CD4-positive, alpha-beta T cell treated with Interleukin-6 at 100 ng/mL for 8 hours (primary cell): ENCODE data around the gene MYEOV.

Experiments used
- DNase-seq: peaks from one replicate; pipeline ENCODE4 v3.0.0-alpha.2; 2020; ENCODE audit warnings: mixed read lengths, low spot score

The MYEOV gene

GRCh38 chr11:69286374-69287371, 7.3 kb upstream of the MYEOV start:
- no peak for DNase-seq

GRCh38 chr11:69287968-69288882, 5.7 kb upstream of the MYEOV start:
- no peak for DNase-seq

- no peak for DNase-seq
These were observed 5.1 kb upstream of the MYEOV start for GRCh38 chr11:69288883-69289242.

- DNase-seq: no peak
These were observed 3.1 kb upstream of the MYEOV start for GRCh38 chr11:69290806-69291205.

- DNase-seq: no peak
These were observed 2.4 kb upstream of the MYEOV start for GRCh38 chr11:69291459-69292110.

DNA sequence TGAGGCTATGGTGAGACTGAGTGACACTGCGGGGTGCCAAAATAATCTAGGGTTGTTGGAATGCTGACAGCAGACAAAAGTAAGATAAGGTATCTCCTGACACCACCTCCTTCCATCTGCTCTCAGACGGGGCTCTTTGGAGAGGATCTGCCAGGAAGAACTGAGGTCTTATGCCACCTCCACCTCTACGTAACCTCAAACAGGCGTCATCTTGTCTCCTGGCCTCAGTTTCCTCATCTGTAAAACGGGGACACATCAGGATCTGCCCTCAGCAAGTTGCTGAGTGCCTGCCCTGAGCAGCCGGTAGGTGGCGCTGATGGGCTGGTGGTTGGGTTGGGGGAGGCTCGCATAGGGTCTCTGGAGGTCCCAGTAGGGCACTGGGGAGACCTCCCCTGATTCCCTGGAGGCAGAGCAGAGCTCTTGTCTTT, 1.7 kb upstream of the MYEOV start:
- DNase-seq: peak; percentile 40

- no peak for DNase-seq
These were observed 868 bp upstream of the MYEOV start for GRCh38 chr11:69293087-69293486.

DNA sequence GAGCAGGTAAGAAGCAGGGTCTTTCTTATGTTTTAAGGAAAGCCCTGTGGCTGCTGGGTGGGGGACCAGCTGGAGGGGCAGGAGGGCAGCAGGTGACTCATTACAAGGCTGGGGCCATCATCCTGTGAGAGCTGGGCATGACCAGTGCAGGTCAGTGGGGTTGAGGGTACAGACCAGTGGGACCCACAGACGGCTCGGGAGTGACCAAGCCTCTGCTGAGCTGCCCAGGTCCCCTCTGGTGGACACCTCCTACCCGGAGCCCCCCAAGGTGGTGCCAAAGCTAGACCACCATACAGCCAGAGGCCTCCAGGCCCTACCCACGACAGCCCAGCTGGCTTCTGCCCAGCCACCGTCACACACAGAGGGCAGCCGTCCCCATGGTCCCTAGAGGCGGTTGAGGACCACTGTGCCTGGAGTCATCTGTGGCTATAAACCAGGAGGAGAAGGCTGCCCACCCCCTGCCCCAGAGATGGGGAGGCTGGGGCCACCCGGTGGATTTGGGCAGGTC, 670 bp downstream of the MYEOV start:
- DNase-seq: no peak

DNA sequence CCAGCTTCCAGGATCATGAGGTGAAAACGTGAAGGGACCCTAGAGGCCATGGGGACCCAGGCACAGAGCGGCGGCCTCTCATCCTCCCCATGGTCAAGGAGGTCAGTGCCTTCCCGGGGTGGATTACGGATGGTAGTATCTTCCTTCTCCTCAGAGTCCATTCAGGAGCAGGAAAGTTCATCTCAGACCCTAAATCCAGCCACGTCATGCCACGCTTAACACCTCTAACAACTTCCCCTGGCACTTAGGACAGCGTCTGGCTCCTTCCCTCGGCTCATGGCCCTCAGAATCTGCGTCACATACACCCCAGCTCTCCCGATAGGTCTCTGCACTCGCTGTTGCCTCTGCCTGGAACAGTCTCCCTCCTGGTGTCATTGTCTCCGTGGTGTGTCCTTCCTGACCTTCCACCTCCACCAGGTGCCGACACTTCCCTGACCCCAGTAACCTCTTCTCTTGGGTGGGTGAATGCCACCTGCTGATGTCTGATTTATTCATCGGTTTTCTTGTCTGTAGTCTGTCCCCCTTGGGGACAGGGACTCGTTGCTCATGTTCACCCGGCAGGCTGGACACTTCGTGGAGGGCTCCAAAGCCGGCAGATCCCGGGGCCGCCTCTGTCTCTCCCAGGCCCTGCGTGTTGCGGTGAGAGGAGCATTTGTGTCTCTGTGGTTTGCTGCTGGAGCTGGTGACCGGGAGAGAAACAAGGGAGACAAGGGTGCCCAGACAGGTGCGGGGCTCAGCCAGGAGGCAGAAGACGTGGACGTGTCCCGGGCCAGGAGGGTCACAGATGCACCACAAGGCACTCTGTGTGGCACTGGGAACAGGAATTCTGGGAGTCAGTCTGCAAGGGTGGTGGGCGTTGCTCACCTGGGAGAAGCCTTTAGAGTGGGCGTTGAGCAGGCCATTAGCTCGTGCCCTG, 1.4 kb downstream of the MYEOV start:
- DNase-seq: no peak

DNA sequence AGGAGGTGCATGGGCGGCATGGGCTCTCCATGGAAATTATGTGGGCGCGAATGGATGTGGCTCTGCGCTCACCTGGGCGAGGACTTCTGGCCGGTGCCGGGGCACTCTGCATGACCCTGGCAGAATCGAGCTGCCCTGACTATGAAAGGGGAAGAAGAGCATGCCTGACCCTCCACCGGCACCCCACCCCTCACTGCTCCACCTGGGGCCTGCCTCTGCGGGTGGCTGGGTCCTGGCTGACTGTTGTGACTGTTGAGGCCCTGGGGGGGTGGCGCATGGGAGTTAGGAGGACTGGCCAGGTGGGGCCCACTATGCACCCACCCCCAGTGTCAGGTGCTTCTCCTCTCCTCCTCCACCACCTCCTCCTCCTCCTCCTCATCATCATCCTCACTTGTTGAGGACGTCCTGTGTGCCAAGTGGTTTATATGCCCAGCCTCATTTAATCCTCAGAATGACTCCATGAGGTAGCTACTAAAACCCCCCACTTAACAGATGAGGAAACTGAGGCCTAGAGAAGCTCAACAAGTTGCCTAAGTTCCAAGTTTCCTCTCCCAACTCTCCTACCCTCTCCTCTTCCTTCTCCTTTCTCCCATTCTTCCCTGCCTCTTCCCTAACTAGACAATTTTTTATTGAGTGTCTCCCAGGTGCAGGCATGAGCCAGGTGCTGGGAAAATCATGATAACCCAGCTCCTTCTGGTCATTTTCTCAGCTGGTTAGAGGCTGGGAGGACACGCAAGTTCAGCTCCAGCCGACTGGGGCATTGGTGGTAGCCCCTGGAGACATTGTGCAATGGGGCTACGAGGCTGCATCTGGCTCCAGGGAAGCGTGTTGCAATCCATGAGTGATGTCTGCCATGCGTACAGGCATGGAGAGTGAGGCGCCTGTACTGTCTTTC, 2.3 kb downstream of the MYEOV start:
- DNase-seq: no peak

DNA sequence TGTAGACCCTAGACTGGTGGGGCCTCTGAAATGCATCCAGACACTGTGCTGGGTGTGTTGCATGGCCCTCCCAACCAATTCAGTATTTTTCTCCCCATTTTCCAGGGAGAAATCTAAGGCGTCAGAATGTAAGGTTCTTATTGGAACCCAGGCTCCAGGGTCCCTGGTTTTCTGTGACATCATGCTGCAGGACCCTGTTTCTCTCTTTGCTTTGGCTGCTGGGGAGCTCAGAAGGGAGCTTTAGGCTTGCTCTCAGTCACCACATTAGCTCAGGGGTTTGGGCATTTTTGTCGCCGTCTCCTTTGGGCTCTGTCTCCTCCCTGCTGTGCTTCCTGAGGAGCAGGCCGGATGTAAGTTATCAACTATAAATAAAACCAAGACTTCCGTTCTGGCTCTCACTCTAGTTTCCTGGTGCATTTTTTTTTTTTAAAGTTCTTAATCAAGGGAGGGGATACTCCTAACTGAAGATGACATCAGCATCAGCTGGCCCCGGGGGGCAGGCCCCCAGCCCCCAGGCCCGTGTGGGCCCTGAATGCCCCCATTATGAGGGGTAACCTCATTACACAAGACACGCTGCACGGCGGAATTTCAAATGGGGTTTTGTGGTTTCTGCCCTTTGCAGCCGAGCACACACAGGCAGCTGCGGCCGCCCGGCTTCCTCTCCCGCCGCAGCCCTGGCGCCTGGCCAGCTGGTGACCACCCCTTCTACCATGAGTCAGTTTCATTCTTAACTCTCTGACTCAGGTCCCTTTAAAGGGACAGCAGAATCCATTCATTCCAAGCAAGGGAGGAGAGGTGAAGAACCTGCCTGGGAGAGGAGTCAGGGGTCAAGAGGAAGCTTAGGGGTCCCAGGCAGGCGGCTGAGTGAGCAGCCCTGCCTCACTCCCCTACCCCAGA, 3.2 kb downstream of the MYEOV start:
- DNase-seq: peak; percentile 76

DNA sequence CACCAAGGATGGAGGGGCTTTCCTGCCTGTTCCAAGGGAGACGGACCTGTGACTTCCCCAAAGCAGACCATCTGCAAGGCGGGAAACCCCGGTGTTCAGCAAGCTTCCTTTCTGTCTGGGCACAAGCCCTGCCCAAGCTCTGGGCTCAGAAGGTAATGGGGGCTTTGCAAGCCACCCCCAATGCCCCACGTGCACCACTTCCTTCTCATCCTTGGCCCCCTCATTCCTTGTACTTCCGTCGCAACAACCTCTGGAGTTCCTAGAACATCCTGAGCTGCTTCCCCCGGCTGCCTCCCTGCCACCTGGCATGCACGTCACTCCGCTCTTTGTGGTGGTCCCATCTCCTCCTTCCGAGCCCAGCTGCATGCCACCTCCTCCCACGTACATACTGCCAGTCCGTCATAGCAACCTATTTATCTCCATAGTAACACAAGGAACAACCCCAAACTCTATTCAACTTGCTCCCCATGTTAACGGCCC, 3.9 kb downstream of the MYEOV start:
- no peak for DNase-seq

DNA sequence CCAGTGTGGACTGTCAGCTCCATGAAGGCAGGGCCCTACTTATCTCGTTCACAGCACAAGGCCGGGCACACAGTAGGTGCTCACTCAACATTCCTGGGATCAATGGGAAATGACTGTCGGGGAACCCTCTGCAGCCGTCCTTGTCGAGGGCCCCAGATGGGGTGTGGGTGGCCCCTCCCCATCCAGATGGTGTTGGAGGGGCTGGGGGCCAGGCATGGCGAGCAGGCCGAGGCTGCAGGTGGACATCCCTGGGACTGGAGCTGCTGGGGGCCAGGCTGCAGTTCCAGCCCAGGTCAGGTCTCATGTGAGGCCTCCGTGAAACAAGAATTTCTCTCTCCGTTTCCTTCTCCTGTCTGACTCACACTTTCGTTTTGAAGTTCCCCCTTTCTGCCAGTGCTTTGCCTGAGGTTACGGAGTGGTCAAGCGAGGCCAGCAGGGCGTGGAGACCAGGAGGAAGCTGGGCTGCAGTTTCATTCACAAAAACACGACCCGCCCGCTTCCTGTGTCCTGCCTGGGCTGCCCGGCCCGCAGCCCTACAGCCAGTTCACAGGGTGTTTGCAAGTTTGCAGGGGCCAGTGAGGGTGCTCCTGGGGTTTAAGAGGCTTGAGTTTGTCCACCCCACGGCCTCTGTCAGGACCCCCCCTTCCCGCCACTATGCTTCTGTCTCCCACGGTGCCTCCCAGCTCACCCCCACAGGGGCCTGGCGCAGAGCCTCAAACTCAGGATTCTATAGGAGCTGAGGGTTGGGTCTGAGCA, 4.5 kb downstream of the MYEOV start:
- peak; percentile 14 for DNase-seq

GRCh38 chr11:69299023-69299461, 5.1 kb downstream of the MYEOV start:
- DNase-seq: no peak

- no peak for DNase-seq
These were observed 5.6 kb downstream of the MYEOV start for GRCh38 chr11:69299572-69299971.

GRCh38 chr11:69300120-69301060, 6.4 kb downstream of the MYEOV start:
- DNase-seq: no peak

DNA sequence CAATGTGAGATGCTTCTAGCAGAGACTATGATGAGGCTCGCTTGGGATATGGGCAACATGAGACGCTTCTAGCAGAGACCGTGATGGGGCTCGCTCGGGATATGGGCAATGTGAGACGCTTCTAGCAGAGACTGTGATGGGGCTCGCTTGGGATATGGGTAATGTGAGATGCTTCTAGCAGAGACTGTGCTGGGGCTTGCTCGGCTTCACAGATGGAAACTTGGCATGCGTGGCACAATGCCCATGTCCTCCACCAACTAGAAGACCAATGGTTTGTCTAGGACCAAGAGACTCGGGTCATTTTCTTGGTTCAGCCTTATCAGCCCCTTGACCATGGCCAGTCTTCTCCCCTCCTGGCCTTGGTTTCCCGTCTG, 7.1 kb downstream of the MYEOV start:
- no peak for DNase-seq
